ENCODE data around the gene POLK. TPM values are rescaled to one million over a fixed set of nuclear protein-coding genes. Genes with fewer than 3 reads are reported as not detected.

Gene POLK
- total RNA-seq, 1 donor, result 34.7 TPM

DNA sequence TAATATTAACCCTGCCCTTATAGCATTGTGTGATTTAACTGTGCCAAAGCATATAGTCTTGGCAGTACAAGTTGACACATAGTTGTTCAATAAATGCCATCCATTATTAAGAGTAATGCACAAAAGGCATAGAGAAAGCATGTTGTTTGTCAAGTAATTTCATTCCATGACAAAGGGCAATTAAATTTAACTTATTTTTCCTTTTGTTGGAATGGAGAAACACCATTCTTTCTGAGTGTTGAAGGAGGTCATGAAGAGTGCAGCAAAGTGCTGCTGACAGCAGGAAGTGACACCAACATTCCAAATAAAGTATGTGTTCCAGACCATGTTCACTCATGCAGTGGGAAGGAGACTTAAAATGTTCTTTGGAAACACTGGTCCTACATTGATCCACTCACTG lies 128.7 kb downstream of the POLK start:
- H3K27me3 ChIP-seq (ENCODE audit: insufficient read depth, low read length), result no peaks in the 10 kb centered on the region
- TF ChIP-seq, protein P1, sequence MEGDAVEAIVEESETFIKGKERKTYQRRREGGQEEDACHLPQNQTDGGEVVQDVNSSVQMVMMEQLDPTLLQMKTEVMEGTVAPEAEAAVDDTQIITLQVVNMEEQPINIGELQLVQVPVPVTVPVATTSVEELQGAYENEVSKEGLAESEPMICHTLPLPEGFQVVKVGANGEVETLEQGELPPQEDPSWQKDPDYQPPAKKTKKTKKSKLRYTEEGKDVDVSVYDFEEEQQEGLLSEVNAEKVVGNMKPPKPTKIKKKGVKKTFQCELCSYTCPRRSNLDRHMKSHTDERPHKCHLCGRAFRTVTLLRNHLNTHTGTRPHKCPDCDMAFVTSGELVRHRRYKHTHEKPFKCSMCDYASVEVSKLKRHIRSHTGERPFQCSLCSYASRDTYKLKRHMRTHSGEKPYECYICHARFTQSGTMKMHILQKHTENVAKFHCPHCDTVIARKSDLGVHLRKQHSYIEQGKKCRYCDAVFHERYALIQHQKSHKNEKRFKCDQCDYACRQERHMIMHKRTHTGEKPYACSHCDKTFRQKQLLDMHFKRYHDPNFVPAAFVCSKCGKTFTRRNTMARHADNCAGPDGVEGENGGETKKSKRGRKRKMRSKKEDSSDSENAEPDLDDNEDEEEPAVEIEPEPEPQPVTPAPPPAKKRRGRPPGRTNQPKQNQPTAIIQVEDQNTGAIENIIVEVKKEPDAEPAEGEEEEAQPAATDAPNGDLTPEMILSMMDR (IDR thresholded peaks at IDR 0.05; ENCODE audit: extremely low read depth, low read depth, low read length), result no peak
- H3K9me3 ChIP-seq (ENCODE audit: low read depth, low read length), result no peaks in the 10 kb centered on the region
- H3K4me1 ChIP-seq (ENCODE audit: insufficient read depth, low read length), result peaks cover 10% of the 10 kb centered on the region
- no peak overlapping the region for H3K4me3 ChIP-seq (ENCODE audit: insufficient read depth, low read length)
- H3K36me3 ChIP-seq (ENCODE audit: insufficient read depth, low read length), result no peaks in the 10 kb centered on the region
- peak; percentile 90 for DNase-seq (ENCODE audit: insufficient read length, low spot score, missing footprints)
- H4K20me1 ChIP-seq (ENCODE audit: insufficient read depth, low read length), result no peaks in the 10 kb centered on the region
- H3K79me2 ChIP-seq (ENCODE audit: insufficient read depth, low read length), result no peaks in the 10 kb centered on the region
- no peak overlapping the region for H2AFZ ChIP-seq (ENCODE audit: low read length)
- peak overlapping the region; percentile 44 for H3K4me2 ChIP-seq (ENCODE audit: insufficient read depth, low read length)
- peak overlapping the region; percentile 85 for H3K27ac ChIP-seq (ENCODE audit: low read depth, low read length)

GRCh38 chr5:75640826-75641225 lies 129.1 kb downstream of the POLK start:
- TF ChIP-seq, protein P1 (IDR thresholded peaks at IDR 0.05; ENCODE audit: extremely low read depth, low read depth, low read length), result no peak
- no peaks in the 10 kb centered on the region for H4K20me1 ChIP-seq (ENCODE audit: insufficient read depth, low read length)
- H3K9me3 ChIP-seq (ENCODE audit: low read depth, low read length), result no peaks in the 10 kb centered on the region
- H3K4me3 ChIP-seq (ENCODE audit: insufficient read depth, low read length), result no peak overlapping the region
- no peaks in the 10 kb centered on the region for H3K79me2 ChIP-seq (ENCODE audit: insufficient read depth, low read length)
- no peak for DNase-seq (ENCODE audit: insufficient read length, low spot score, missing footprints)
- peak overlapping the region; percentile 85 for H3K27ac ChIP-seq (ENCODE audit: low read depth, low read length)
- peaks cover 10% of the 10 kb centered on the region for H3K4me1 ChIP-seq (ENCODE audit: insufficient read depth, low read length)
- H3K36me3 ChIP-seq (ENCODE audit: insufficient read depth, low read length), result no peaks in the 10 kb centered on the region
- H2AFZ ChIP-seq (ENCODE audit: low read length), result no peak overlapping the region
- peak overlapping the region; percentile 44 for H3K4me2 ChIP-seq (ENCODE audit: insufficient read depth, low read length)
- no peaks in the 10 kb centered on the region for H3K27me3 ChIP-seq (ENCODE audit: insufficient read depth, low read length)

- TF ChIP-seq, protein P1 (IDR thresholded peaks at IDR 0.05; ENCODE audit: extremely low read depth, low read depth, low read length), result no peak
These were observed 137.0 kb downstream of the POLK start for GRCh38 chr5:75648712-75649111.

More at GRCh38 chr5:75648712-75649111, 137.0 kb downstream of the POLK start:
- no peak overlapping the region for H2AFZ ChIP-seq (ENCODE audit: low read length)
- no peaks in the 10 kb centered on the region for H3K36me3 ChIP-seq (ENCODE audit: insufficient read depth, low read length)
- DNase-seq (ENCODE audit: insufficient read length, low spot score, missing footprints), result no peak
- no peaks in the 10 kb centered on the region for H4K20me1 ChIP-seq (ENCODE audit: insufficient read depth, low read length)
- no peaks in the 10 kb centered on the region for H3K4me1 ChIP-seq (ENCODE audit: insufficient read depth, low read length)
- no peak overlapping the region for H3K4me3 ChIP-seq (ENCODE audit: insufficient read depth, low read length)
- no peaks in the 10 kb centered on the region for H3K9me3 ChIP-seq (ENCODE audit: low read depth, low read length)
- H3K27me3 ChIP-seq (ENCODE audit: insufficient read depth, low read length), result no peaks in the 10 kb centered on the region
- H3K79me2 ChIP-seq (ENCODE audit: insufficient read depth, low read length), result no peaks in the 10 kb centered on the region
- no peak overlapping the region for H3K4me2 ChIP-seq (ENCODE audit: insufficient read depth, low read length)
- H3K27ac ChIP-seq (ENCODE audit: low read depth, low read length), result no peak overlapping the region

Small RNAs within 50 kb of the gene (small RNA-seq; reads per million reads assigned to genes)
- not detected for gene RNU7-175P

Other genes starting within 250 kb of the POLK start
- 144 and 150 TPM in 2 replicates for gene HMGCR, start 174.7 kb upstream of the POLK start, total RNA-seq
- gene CERT1, start 262 bp upstream of the POLK start, total RNA-seq, result 50.3 and 58.6 TPM in 2 replicates
- 0.59 and 0.72 TPM in 2 replicates for gene ANKDD1B, start 99.6 kb downstream of the POLK start, total RNA-seq
- gene POC5, start 205.5 kb downstream of the POLK start, total RNA-seq, result 10.9 and 12.7 TPM in 2 replicates

All from osteoblast (primary cell).